ENCODE measurements around the gene OR6K6. TPM values are rescaled to one million over a fixed set of nuclear protein-coding genes. Genes with fewer than 3 reads are reported as not detected.
A peak's percentile ranks its signal among the peaks of the same experiment; 100 is the strongest.

OR6K6 gene
- total RNA-seq, 1 experiment from 2014 or later = not detected

DNA sequence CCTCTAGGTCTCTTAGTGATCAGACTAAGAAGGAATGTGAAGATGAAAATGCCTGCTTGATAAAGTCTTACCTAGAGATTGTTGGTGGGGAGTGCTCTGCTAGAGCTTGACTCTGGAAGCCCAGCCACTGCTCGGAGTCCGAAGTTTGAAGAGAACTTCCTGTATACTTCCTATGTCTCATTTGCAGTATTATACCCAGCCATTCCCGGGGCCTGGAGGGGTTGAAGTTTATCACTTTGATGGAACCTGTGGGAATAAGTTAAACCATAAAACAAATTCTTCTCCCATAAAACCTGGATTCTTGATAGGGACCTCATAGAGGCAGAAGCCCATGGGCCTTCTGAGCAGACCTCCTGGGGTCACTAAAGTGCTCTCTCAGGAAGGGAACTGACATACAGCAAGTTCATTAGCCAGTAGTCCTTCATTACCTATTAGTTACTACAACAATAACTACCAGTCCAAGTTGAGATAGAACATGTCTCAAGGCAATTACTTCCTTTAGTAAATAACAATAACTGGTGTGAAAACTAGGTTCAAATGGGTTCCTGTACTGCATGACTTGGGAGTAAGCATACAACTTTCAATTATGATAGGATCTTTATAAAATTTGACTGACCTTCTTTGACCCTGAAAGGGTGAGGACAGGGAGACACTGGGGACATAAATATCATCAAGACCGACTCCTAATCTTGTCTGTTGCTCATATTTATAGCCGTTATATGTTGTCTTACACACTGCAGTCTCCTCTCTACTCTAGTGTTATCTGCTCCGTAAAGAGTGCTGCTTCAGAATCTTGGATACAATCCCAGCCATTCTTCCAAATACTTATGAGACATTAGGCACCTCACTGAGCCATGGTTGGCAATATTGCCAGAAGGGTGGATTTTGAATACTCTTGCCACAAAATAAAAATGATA lies 17.7 kb downstream of the OR6K6 start, which contains the start of gene OR6N1:
OR6N1 (minus strand) TSS at position 246 of the 917 bp plus-strand sequence. CDS start 5,513 bp downstream, outside the sequence.
- intact Hi-C loops (cut with micrococcal nuclease) = no loop called here
- Mint-ChIP-seq H3K27me3 (ENCODE audit: insufficient read depth, unreplicated experiment) (peaks cover 35% of the 10 kb centered on the region), H3K4me1 (ENCODE audit: insufficient read depth, unreplicated experiment) (no peaks in the 10 kb centered on the region), H3K9me3 (ENCODE audit: unreplicated experiment) (no peaks in the 10 kb centered on the region), H3K4me3 (ENCODE audit: unreplicated experiment) (no peak within 1 kb of the TSS), H3K36me3 (ENCODE audit: insufficient read depth, unreplicated experiment) (no peaks in the 10 kb centered on the region), H3K27ac (ENCODE audit: low read depth, unreplicated experiment) (no peak within 1 kb of the TSS)
- ChIA-PET POLR2A (no interaction called here), CTCF (no interaction called here)
- no TSS peak for BruUV-seq (replicated peaks)
- TF ChIP-seq, protein P1, sequence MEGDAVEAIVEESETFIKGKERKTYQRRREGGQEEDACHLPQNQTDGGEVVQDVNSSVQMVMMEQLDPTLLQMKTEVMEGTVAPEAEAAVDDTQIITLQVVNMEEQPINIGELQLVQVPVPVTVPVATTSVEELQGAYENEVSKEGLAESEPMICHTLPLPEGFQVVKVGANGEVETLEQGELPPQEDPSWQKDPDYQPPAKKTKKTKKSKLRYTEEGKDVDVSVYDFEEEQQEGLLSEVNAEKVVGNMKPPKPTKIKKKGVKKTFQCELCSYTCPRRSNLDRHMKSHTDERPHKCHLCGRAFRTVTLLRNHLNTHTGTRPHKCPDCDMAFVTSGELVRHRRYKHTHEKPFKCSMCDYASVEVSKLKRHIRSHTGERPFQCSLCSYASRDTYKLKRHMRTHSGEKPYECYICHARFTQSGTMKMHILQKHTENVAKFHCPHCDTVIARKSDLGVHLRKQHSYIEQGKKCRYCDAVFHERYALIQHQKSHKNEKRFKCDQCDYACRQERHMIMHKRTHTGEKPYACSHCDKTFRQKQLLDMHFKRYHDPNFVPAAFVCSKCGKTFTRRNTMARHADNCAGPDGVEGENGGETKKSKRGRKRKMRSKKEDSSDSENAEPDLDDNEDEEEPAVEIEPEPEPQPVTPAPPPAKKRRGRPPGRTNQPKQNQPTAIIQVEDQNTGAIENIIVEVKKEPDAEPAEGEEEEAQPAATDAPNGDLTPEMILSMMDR (IDR thresholded peaks at IDR 0.05; ENCODE audit: unreplicated experiment) = no peak
- DNase-seq (ENCODE audit: unreplicated experiment) = no peak

DNA sequence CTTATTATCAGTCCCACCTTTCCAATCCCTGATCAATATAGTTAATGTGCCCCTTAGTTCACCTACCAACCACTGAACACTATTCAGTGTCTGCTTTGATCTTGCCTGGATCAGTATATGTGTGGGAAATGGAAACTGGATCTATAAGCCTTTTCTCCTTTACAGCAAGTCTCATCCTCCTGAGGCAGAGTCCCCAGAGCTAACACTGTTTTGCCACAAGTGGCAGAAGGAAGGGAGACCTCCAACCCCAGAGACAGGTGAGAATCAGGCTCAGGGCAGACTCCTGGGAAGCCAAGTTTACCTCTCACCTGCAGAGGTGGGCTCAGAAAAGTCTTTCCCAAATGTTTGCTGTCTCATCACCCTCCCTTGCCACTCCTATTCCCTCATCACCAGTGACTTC lies 26.6 kb downstream of the OR6K6 start, which contains the start of gene OR6N2:
OR6N2 (minus strand) TSS at position 101 of the 400 bp plus-strand sequence. CDS start 3,569 bp downstream, outside the sequence.
- H3K9me3 Mint-ChIP-seq (ENCODE audit: unreplicated experiment) = no peaks in the 10 kb centered on the region
- CTCF ChIA-PET = interaction anchor here (0.8 kb wide), 1 partner anchor 1154 kb away, joined by 3 read pairs; no protein-coding TSS in a partner anchor
- H3K36me3 Mint-ChIP-seq (ENCODE audit: insufficient read depth, unreplicated experiment) = no peaks in the 10 kb centered on the region
- DNase-seq (ENCODE audit: unreplicated experiment) = no peak
- TF ChIP-seq, protein P1 (IDR thresholded peaks at IDR 0.05; ENCODE audit: unreplicated experiment) = no peak
- no TSS peak for BruUV-seq (replicated peaks)
- POLR2A ChIA-PET = interaction anchor here (0.6 kb wide), 1 partner anchor 41 kb away, joined by 3 read pairs; no protein-coding TSS in a partner anchor
- H3K4me3 Mint-ChIP-seq (ENCODE audit: unreplicated experiment) = no peak within 1 kb of the TSS
- H3K27ac Mint-ChIP-seq (ENCODE audit: low read depth, unreplicated experiment) = no peak within 1 kb of the TSS
- H3K4me1 Mint-ChIP-seq (ENCODE audit: insufficient read depth, unreplicated experiment) = no peaks in the 10 kb centered on the region
- intact Hi-C loops (cut with micrococcal nuclease) = no loop called here
- H3K27me3 Mint-ChIP-seq (ENCODE audit: insufficient read depth, unreplicated experiment) = peaks cover 75% of the 10 kb centered on the region

DNA sequence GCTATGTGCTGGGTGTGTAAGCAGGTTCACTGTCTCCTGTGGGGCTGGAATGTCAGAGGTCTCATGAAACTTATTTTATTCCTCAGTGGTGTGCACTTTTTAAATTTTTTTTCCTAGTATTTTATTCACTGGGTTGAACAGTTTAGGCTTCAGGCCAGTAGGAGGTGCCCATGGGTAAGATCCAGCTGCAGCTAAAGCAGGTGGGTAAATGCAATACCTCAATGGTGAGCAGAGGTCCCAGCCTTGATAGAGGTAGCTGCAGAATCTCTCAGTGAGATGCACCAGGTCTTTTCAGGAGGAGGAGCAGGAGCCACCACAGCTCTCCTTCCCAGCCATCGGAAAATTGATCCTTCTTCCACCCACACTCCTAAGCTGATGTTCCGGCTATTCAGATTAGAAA lies 39.1 kb downstream of the OR6K6 start:
- Mint-ChIP-seq H3K36me3 (ENCODE audit: insufficient read depth, unreplicated experiment) (no peaks in the 10 kb centered on the region), H3K4me3 (ENCODE audit: unreplicated experiment) (no peak overlapping the region), H3K27ac (ENCODE audit: low read depth, unreplicated experiment) (no peak overlapping the region), H3K27me3 (ENCODE audit: insufficient read depth, unreplicated experiment) (peaks cover 74% of the 10 kb centered on the region), H3K4me1 (ENCODE audit: insufficient read depth, unreplicated experiment) (no peaks in the 10 kb centered on the region), H3K9me3 (ENCODE audit: unreplicated experiment) (no peaks in the 10 kb centered on the region)
- TF ChIP-seq, protein P1 (IDR thresholded peaks at IDR 0.05; ENCODE audit: unreplicated experiment) = peak; percentile 25
- ChIA-PET CTCF (interaction anchor here (0.6 to 1.2 kb wide), 4 partner anchors 11 to 201 kb away, joined by 3 to 4 read pairs (median 3); no protein-coding TSS in a partner anchor), POLR2A (no interaction called here)
- intact Hi-C loops (cut with micrococcal nuclease) = no loop called here
- no TSS peak for BruUV-seq (replicated peaks)
- peak; percentile 27 for DNase-seq (ENCODE audit: unreplicated experiment)

DNA sequence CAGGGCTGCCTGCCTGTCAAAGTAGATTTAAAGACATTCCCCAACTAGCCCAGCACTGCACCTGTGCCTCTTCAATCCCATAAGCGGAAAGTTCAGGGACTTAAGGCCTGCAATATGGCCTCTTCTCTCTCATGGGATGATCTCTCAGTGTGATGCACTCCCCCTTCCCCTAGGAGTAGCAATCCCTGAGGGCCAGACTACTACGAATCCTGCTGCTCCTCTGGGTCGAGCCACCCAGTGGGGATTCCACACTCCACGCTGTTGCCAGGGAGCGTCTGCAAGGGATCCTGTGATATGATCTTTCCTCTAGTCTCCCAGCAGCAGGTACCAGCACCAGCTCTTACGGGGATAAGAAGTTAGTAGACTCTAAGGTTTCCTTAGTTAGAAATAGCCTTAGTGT lies 39.7 kb downstream of the OR6K6 start:
- POLR2A ChIA-PET = no interaction called here

More for the DNA sequence above, 39.7 kb downstream of the OR6K6 start:
- BruUV-seq (replicated peaks) = no TSS peak
- Mint-ChIP-seq H3K27me3 (ENCODE audit: insufficient read depth, unreplicated experiment) (peaks cover 73% of the 10 kb centered on the region), H3K36me3 (ENCODE audit: insufficient read depth, unreplicated experiment) (no peaks in the 10 kb centered on the region), H3K4me3 (ENCODE audit: unreplicated experiment) (no peak overlapping the region), H3K9me3 (ENCODE audit: unreplicated experiment) (no peaks in the 10 kb centered on the region), H3K27ac (ENCODE audit: low read depth, unreplicated experiment) (no peak overlapping the region), H3K4me1 (ENCODE audit: insufficient read depth, unreplicated experiment) (no peaks in the 10 kb centered on the region)
- DNase-seq (ENCODE audit: unreplicated experiment) = no peak
- TF ChIP-seq, protein P1 (IDR thresholded peaks at IDR 0.05; ENCODE audit: unreplicated experiment) = no peak
- intact Hi-C loops (cut with micrococcal nuclease) = no loop called here
- CTCF ChIA-PET = interaction anchor here (0.6 to 1.2 kb wide), 5 partner anchors 11 to 680 kb away, joined by 3 to 4 read pairs (median 3); no protein-coding TSS in a partner anchor

Measured in MCF 10A (cell line).